H1 (cell line): ENCODE results near the gene RBM6. TPM values are rescaled to one million over a fixed set of nuclear protein-coding genes. Genes with fewer than 3 reads are reported as not detected.

Experiments used
- BCL11A ChIP-seq, 2 experiments: IDR thresholded peaks; one replicate each; pipeline ENCODE4 v1.6.1; 2011; ENCODE audit warnings: low read depth in 2 of 2, low read length in 2 of 2, mild to moderate bottlenecking in 2 of 2
- CHD7 ChIP-seq: fragments of 300-600 bp; sonication (generic); IDR thresholded peaks from 2 replicates; pipeline ENCODE4 v1.7.1; 2012; ENCODE audit warnings: low read length, moderate library complexity, mild to moderate bottlenecking, inconsistent platforms; ENCODE audit not compliant: insufficient replicate concordance
- EGR1 ChIP-seq: IDR thresholded peaks from 2 replicates; pipeline ENCODE4 v1.6.1; 2011; ENCODE audit warnings: low read depth, low read length, borderline replicate concordance
- KDM4A ChIP-seq: IDR thresholded peaks from one replicate; pipeline ENCODE4 v1.7.1; 2012; ENCODE audit warnings: low read depth, mild to moderate bottlenecking, moderate library complexity, low read length, inconsistent platforms; ENCODE audit not compliant: severe bottlenecking
- POU5F1 ChIP-seq: IDR thresholded peaks from 2 replicates; pipeline ENCODE4 v1.6.1; 2011; ENCODE audit warnings: low read depth, mild to moderate bottlenecking, low read length, moderate library complexity
- SP1 ChIP-seq: IDR thresholded peaks from 2 replicates; pipeline ENCODE4 v1.6.1; 2011; ENCODE audit warnings: low read depth, low read length
- TAF7 ChIP-seq: optimal IDR thresholded peaks from 2 replicates; pipeline ENCODE3; 2011; ENCODE audit warnings: low read depth, mild to moderate bottlenecking, inconsistent platforms, low read length, moderate library complexity, borderline replicate concordance
- YY1 ChIP-seq: IDR thresholded peaks from 2 replicates; pipeline ENCODE4 v1.6.1; 2011; ENCODE audit warnings: low read depth, mild to moderate bottlenecking, low read length
- polyA plus RNA-seq, 7 experiments: library from polyadenylated mRNA; depleted of rRNA in 3 of 7; stranded (reverse) in 5 of 7; unstranded in 2 of 7; fragments of >200 nt in 5 of 7; fragments of 200-250 nt in 2 of 7; gene quantifications; 1 replicate in 5 of 7; 2 replicates in 1 of 7; 4 replicates in 1 of 7; pipeline versions ENCODE4 v1.2.1 to v1.2.3, GENCODE V29; 2011 to 2013; ENCODE audit warnings: missing spikeins in 2 of 7, mixed read lengths in 2 of 7
- total RNA-seq: library from RNA; stranded (reverse); fragmentation: NEBNext Ultra II Directional; extraction: Animal tissue kit (Norgen Biotek cat#: 25700); gene quantifications from 2 replicates; pipeline ENCODE4 v1.2.1, GENCODE V29; 2021

The RBM6 gene
- total and polyA plus RNA-seq, 2 of the 8 experiments (the other 6 are each of a cell fraction or from before 2014, with no cell fraction given): 30.6 to 80.1 TPM

GRCh38 chr3:50121072-50122032, 181.4 kb downstream of the RBM6 start (continued):
- no peak for TF ChIP-seq CHD7
- no peak for TF ChIP-seq POU5F1
- no peak for TF ChIP-seq TAF7
- TF ChIP-seq BCL11A (IDR thresholded peaks at IDR 0.05; ENCODE audit: low read depth in 2 of 2, low read length in 2 of 2): no peak
- TF ChIP-seq YY1: 0 out of 2 replicates have a peak, but pooled peaks have one; percentile 38
- TF ChIP-seq KDM4A: no peak
- no peak for TF ChIP-seq SP1
- TF ChIP-seq EGR1: no peak
